OCI-LY3 (cell line): ENCODE results near the gene NR6A1.

ENCODE experiments used
- H2AFZ ChIP-seq: fragments of 200-600, 300-600 bp; shearing (Covaris generic); 2 replicates; pipeline ENCODE4 v1.6.0; 2014; ENCODE audit warnings: antibody characterized with exemption, low read depth, low read length
- H3K27ac ChIP-seq: fragments of 200-600, 300-600 bp; sonication (generic); 2 replicates; pipeline ENCODE4 v1.5.1; 2014; ENCODE audit warnings: mild to moderate bottlenecking, low read length, moderate library complexity, mixed read lengths
- H3K27me3 ChIP-seq: fragments of 200-600, 300-600 bp; sonication (generic); 2 replicates; pipeline ENCODE4 v1.6.1; 2014; ENCODE audit warnings: low read depth, low read length, mixed read lengths
- H3K36me3 ChIP-seq: fragments of 200-600, 300-600 bp; sonication (generic); replicated peaks from 2 replicates; pipeline ENCODE3; 2014; ENCODE audit warnings: low read depth, low read length, mixed read lengths
- H3K4me1 ChIP-seq: fragments of 300-600, 200-600 bp; sonication (generic); 2 replicates; pipeline ENCODE4 v1.6.1; 2014; ENCODE audit warnings: low read length, mixed read lengths
- H3K4me2 ChIP-seq: fragments of 200-600, 300-600 bp; sonication (generic); 2 replicates; pipeline ENCODE4 v1.6.1; 2014; ENCODE audit warnings: low read length, mixed read lengths
- H3K4me3 ChIP-seq: fragments of 300-600, 200-600 bp; sonication (generic); 2 replicates; pipeline ENCODE4 v1.5.1; 2014; ENCODE audit warnings: antibody characterized with exemption, mild to moderate bottlenecking, low read length, moderate library complexity
- H3K79me2 ChIP-seq: fragments of 300-600, 200-600 bp; shearing (Covaris generic); 2 replicates; pipeline ENCODE4 v1.6.1; 2014; ENCODE audit warnings: mild to moderate bottlenecking, low read length, mixed read lengths
- H3K9ac ChIP-seq: fragments of 300-600, 200-600 bp; shearing (Covaris generic); 2 replicates; pipeline ENCODE4 v1.6.0; 2014; ENCODE audit warnings: mild to moderate bottlenecking, low read length, moderate library complexity
- H3K9me3 ChIP-seq: fragments of 200-600, 300-600 bp; shearing (Covaris generic); 2 replicates; pipeline ENCODE4 v1.6.1; 2014; ENCODE audit warnings: low read length, mixed read lengths; ENCODE audit not compliant: insufficient read depth
- H4K20me1 ChIP-seq: fragments of 200-600, 300-600 bp; sonication (generic); 2 replicates; pipeline ENCODE4 v1.6.1; 2016; ENCODE audit warnings: low read length, mixed read lengths; ENCODE audit not compliant: insufficient read depth
- CTCF ChIP-seq: fragments of 200-600, 300-600 bp; sonication (generic); IDR thresholded peaks from 2 replicates; pipeline ENCODE4 v1.5.1; 2014; ENCODE audit warnings: antibody characterized with exemption, low read length, low read depth
- EZH2phosphoT487 ChIP-seq: fragments of 200-600 bp; shearing (Covaris generic); IDR thresholded peaks from 2 replicates; pipeline ENCODE4 v1.6.1; 2018; ENCODE audit warnings: antibody characterized with exemption, mixed run types, low read depth

NR6A1 gene

DNA sequence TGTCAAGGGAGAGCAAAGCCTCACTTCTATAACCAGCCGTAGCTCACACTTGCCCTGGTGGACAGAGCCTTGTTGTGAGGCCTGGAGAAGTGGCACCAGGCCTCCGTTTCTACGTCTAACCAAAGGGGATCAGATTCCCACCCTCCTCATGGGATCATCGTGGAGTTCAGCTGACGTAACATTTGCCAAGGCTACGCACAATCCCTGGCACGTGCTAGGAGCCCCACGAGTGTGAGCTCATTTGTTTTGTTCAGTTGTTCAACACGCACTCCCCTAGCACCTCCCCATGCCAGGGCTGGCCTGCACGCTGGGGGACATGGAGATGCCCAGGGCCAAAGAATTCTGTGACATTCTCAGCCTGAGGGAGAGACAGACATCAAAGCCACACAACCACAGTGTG is 297.8 kb downstream of the NR6A1 start:
- H3K27me3 ChIP-seq: no peaks in the 10 kb centered on the region
- no peak overlapping the region for H3K4me3 ChIP-seq
- no peak overlapping the region for H2AFZ ChIP-seq
- no peak overlapping the region for H3K27ac ChIP-seq
- H3K9me3 ChIP-seq: no peaks in the 10 kb centered on the region
- TF ChIP-seq EZH2phosphoT487 (no peak), CTCF (no peak)
- no peak overlapping the region for H3K4me2 ChIP-seq
- H3K79me2 ChIP-seq: no peaks in the 10 kb centered on the region
- peaks cover 6% of the 10 kb centered on the region; the same call in 1 of the 2 replicates for H3K4me1 ChIP-seq
- no peak overlapping the region for H3K9ac ChIP-seq
- H4K20me1 ChIP-seq: no peaks in the 10 kb centered on the region
- no peaks in the 10 kb centered on the region for H3K36me3 ChIP-seq

DNA sequence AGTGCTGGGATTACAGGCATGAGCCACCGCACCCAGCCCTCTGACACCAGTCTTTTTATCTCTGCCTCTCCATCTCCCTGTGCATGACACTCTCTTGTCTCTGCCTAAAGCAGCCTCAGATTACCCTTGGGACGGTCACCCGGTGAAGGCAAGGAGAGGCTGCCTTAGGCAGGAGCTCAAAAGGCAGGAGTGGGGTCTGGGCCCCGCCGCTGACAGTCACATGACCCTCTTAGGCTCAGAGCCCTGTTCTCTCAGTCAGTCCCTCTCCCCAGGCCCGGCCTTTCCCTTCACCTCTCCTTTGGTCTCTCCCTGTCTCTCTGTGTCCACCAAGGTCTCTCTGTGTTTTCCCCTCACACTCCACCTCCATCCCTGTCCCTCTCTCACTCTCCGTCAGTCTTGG is 298.3 kb downstream of the NR6A1 start:
- Histone ChIP-seq H3K36me3 (no peaks in the 10 kb centered on the region), H3K4me2 (no peak overlapping the region), H3K79me2 (no peaks in the 10 kb centered on the region), H3K4me1 (peaks cover 6% of the 10 kb centered on the region; the same call in 1 of the 2 replicates), H3K27me3 (no peaks in the 10 kb centered on the region), H3K4me3 (no peak overlapping the region), H2AFZ (no peak overlapping the region), H3K9me3 (no peaks in the 10 kb centered on the region), H4K20me1 (no peaks in the 10 kb centered on the region), H3K27ac (no peak overlapping the region), H3K9ac (no peak overlapping the region)
- TF ChIP-seq CTCF: no peak
- no peak for TF ChIP-seq EZH2phosphoT487

- no peak overlapping the region for H3K4me2 ChIP-seq
- H3K36me3 ChIP-seq: no peaks in the 10 kb centered on the region
- H2AFZ ChIP-seq: no peak overlapping the region
- no peaks in the 10 kb centered on the region for H3K27me3 ChIP-seq
- H3K4me1 ChIP-seq: peaks cover 6% of the 10 kb centered on the region; the same call in 1 of the 2 replicates
- H3K9ac ChIP-seq: no peak overlapping the region
- H3K4me3 ChIP-seq: no peak overlapping the region
- TF ChIP-seq EZH2phosphoT487 (no peak), CTCF (no peak)
- no peaks in the 10 kb centered on the region for H3K79me2 ChIP-seq
- H4K20me1 ChIP-seq: no peaks in the 10 kb centered on the region
- no peaks in the 10 kb centered on the region for H3K9me3 ChIP-seq
- no peak overlapping the region for H3K27ac ChIP-seq
Measured at GRCh38 chr9:124471761-124472160, 299.4 kb downstream of the NR6A1 start.

DNA sequence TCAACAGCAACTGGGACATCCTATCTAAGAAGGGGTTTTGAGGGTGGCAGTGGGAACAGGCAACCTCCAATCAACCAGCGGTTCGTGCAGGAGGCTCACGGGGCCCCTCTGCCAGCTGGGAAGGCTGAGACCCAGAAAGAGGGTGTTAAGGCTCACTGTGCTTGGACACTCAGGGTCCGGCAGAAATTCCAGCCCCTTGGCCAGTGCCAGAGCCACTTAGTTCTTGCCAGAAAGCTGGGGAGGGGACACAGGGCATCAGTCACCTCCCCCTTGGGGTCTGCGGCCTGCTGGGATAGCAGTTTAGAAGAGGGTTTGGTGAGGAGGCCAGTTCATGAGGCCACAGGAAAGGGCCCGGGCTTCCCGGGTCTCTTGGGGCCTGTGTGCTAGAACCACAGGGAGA is 300.4 kb downstream of the NR6A1 start:
- H3K4me1 ChIP-seq: no peaks in the 10 kb centered on the region
- no peaks in the 10 kb centered on the region for H4K20me1 ChIP-seq
- H3K9me3 ChIP-seq: no peaks in the 10 kb centered on the region
- no peaks in the 10 kb centered on the region for H3K79me2 ChIP-seq
- H3K27ac ChIP-seq: no peak overlapping the region
- no peaks in the 10 kb centered on the region for H3K27me3 ChIP-seq
- TF ChIP-seq CTCF (no peak), EZH2phosphoT487 (no peak)
- no peak overlapping the region for H3K4me2 ChIP-seq
- no peak overlapping the region for H2AFZ ChIP-seq
- no peak overlapping the region for H3K4me3 ChIP-seq
- H3K9ac ChIP-seq: no peak overlapping the region
- H3K36me3 ChIP-seq: no peaks in the 10 kb centered on the region
